ENCODE results near the gene DTNBP1. TPM values are rescaled to one million over a fixed set of nuclear protein-coding genes. Genes with fewer than 3 reads are reported as not detected.

Gene DTNBP1
- total RNA-seq, 1 experiment from 2014 or later = 13.5 TPM

DNA sequence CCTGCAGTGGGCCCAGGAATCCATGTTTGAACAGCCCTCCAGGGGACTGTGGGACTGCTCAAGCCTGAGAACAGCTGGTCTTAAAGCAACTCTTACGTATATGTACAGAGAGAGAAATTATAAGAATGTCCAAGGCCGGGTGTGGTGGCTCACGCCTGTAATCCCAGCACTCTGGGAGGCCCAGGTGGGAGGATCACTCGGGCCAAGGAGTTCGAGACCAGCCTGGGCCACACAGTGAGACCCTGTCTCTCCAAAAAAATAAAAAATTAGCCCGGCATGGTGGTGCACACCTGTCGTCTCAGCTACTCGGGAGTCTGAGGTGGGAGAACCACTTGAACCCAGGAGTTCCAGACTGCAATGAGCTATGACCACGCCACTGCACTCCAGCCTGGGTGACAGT lies 134.0 kb downstream of the DTNBP1 start:
- no TSS peak for BruUV-seq (replicated peaks)
- intact Hi-C loops (cut with micrococcal nuclease) = no loop called here

DNA sequence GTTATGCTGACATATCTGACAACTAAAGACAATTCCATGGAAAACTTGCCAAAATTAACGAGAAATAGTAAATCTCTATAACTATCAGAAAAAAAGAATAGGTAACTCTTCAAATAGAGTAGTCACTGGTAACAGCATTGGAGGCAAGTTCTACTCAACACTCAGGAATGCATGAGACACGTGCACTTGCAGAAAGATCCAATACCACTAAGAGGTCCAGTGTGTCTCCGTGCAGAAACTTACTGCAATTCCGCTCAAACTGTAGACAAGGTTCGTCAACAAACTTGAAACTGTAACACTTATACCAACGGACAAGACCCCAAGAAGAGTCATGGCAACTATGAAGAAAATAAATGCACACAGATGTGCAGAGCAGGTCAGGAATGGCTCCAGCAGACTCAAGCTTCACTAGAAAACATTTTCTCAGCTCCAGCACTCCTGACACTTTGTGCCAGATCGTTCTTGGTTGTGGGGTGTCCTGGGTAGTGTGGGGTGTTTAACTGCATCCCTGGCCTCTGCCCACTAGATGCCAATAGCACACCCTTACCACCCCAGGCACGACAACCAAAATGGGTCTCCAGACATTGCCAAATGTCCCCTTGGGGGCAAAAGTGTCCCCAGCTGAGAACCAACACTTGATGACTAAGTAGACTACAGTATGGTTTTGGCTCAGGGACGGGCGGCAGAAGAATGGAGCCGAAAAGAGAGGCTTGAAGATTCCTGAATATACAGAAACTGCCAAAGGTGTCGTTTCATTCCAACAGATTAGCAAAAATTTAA lies 134.8 kb downstream of the DTNBP1 start:
- Mint-ChIP-seq H3K4me1 (ENCODE audit: insufficient read depth, unreplicated experiment) (peaks cover 6% of the 10 kb centered on the region), H3K9me3 (ENCODE audit: unreplicated experiment) (no peaks in the 10 kb centered on the region), H3K36me3 (ENCODE audit: insufficient read depth, unreplicated experiment) (peaks cover 30% of the 10 kb centered on the region), H3K4me3 (ENCODE audit: unreplicated experiment) (no peak overlapping the region), H3K27me3 (ENCODE audit: insufficient read depth, unreplicated experiment) (no peaks in the 10 kb centered on the region), H3K27ac (ENCODE audit: low read depth, unreplicated experiment) (peak overlapping the region; percentile 31)
- no peak for DNase-seq (ENCODE audit: unreplicated experiment)
- ChIA-PET CTCF (interaction anchor here (0.6 kb wide), 1 partner anchor 746 kb away, joined by 3 read pairs; no protein-coding TSS in a partner anchor), POLR2A (interaction anchor here (1.3 kb wide), 1 partner anchor 57 kb away, joined by 3 read pairs; no protein-coding TSS in a partner anchor)
- TF ChIP-seq, protein P1, sequence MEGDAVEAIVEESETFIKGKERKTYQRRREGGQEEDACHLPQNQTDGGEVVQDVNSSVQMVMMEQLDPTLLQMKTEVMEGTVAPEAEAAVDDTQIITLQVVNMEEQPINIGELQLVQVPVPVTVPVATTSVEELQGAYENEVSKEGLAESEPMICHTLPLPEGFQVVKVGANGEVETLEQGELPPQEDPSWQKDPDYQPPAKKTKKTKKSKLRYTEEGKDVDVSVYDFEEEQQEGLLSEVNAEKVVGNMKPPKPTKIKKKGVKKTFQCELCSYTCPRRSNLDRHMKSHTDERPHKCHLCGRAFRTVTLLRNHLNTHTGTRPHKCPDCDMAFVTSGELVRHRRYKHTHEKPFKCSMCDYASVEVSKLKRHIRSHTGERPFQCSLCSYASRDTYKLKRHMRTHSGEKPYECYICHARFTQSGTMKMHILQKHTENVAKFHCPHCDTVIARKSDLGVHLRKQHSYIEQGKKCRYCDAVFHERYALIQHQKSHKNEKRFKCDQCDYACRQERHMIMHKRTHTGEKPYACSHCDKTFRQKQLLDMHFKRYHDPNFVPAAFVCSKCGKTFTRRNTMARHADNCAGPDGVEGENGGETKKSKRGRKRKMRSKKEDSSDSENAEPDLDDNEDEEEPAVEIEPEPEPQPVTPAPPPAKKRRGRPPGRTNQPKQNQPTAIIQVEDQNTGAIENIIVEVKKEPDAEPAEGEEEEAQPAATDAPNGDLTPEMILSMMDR (IDR thresholded peaks at IDR 0.05; ENCODE audit: unreplicated experiment) = no peak
- intact Hi-C loops (cut with micrococcal nuclease) = no loop called here
- BruUV-seq (replicated peaks) = no TSS peak

More for the DNA sequence above, 134.0 kb downstream of the DTNBP1 start:
- H3K9me3 Mint-ChIP-seq (ENCODE audit: unreplicated experiment) = no peaks in the 10 kb centered on the region
- DNase-seq (ENCODE audit: unreplicated experiment) = no peak
- CTCF ChIA-PET = no interaction called here
- H3K27me3 Mint-ChIP-seq (ENCODE audit: insufficient read depth, unreplicated experiment) = no peaks in the 10 kb centered on the region
- peaks cover 21% of the 10 kb centered on the region for H3K36me3 Mint-ChIP-seq (ENCODE audit: insufficient read depth, unreplicated experiment)
- H3K4me3 Mint-ChIP-seq (ENCODE audit: unreplicated experiment) = no peak overlapping the region
- POLR2A ChIA-PET = no interaction called here
- peaks cover 11% of the 10 kb centered on the region for H3K4me1 Mint-ChIP-seq (ENCODE audit: insufficient read depth, unreplicated experiment)
- TF ChIP-seq, protein P1 (IDR thresholded peaks at IDR 0.05; ENCODE audit: unreplicated experiment) = no peak
- peak overlapping the region; percentile 31 for H3K27ac Mint-ChIP-seq (ENCODE audit: low read depth, unreplicated experiment)

DNA sequence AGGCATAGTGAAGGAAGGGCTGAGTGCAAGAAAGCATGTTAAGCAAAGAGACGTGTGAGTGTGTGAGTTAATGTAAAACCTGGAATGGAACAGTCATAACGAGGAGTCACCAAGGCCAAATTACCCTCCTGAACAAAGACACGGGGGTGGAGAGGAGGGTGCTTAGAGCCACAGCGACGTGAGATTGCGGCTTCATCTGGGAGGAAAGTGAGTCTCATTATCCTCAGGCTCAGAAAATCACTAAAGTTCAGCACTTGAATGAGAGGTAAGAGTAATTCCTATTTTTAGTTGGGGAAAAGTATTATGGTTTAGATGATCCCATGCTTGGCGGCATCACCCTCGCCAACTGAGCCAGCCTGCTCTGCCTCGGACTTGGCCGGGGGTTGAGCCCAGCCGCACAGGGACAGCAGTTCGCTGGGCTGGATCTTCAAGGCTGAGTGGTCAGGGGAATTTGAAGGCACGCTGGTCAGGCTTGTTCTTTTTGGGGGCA lies 136.6 kb downstream of the DTNBP1 start:
- no peak overlapping the region for H3K4me3 Mint-ChIP-seq (ENCODE audit: unreplicated experiment)
- no peaks in the 10 kb centered on the region for H3K27me3 Mint-ChIP-seq (ENCODE audit: insufficient read depth, unreplicated experiment)
- H3K27ac Mint-ChIP-seq (ENCODE audit: low read depth, unreplicated experiment) = no peak overlapping the region
- no peak for DNase-seq (ENCODE audit: unreplicated experiment)
- TF ChIP-seq, protein P1 (IDR thresholded peaks at IDR 0.05; ENCODE audit: unreplicated experiment) = no peak
- H3K36me3 Mint-ChIP-seq (ENCODE audit: insufficient read depth, unreplicated experiment) = peaks cover 41% of the 10 kb centered on the region
- H3K4me1 Mint-ChIP-seq (ENCODE audit: insufficient read depth, unreplicated experiment) = peaks cover 6% of the 10 kb centered on the region
- ChIA-PET CTCF (no interaction called here), POLR2A (interaction anchor here (0.5 kb wide), 1 partner anchor 83 kb away, joined by 4 read pairs; no protein-coding TSS in a partner anchor)
- no TSS peak for BruUV-seq (replicated peaks)
- intact Hi-C loops (cut with micrococcal nuclease) = no loop called here
- no peaks in the 10 kb centered on the region for H3K9me3 Mint-ChIP-seq (ENCODE audit: unreplicated experiment)

DNA sequence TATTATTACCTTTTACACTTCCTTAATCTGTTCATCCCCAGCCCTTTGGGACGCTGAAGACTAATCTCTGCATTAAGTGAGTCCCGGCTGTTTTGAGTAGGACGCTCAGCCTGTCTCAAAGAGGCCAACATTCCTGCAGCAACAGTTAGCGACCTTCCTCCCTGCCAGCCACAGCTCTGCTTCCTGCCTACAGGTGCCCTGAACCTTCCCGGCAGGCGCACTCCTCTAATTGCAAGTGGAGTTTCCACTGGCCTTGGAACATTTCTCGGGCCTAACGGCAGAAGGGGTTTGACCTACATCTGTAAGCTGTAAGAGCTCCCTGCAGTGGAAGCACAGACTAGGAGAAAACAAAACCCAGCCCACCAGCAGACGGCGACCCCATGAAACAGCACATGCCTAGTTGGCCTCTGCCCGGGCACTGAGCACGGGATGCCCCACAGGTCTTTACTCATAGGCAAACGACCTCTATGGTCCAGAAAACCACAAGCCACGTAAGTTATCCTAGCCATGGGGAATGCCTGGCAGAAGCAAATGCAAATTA lies 137.9 kb downstream of the DTNBP1 start:
- no peak overlapping the region for H3K4me3 Mint-ChIP-seq (ENCODE audit: unreplicated experiment)
- intact Hi-C loops (cut with micrococcal nuclease) = no loop called here
- no peaks in the 10 kb centered on the region for H3K27me3 Mint-ChIP-seq (ENCODE audit: insufficient read depth, unreplicated experiment)
- no TSS peak for BruUV-seq (replicated peaks)
- peaks cover 41% of the 10 kb centered on the region for H3K36me3 Mint-ChIP-seq (ENCODE audit: insufficient read depth, unreplicated experiment)
- no peak for DNase-seq (ENCODE audit: unreplicated experiment)
- no peaks in the 10 kb centered on the region for H3K9me3 Mint-ChIP-seq (ENCODE audit: unreplicated experiment)
- TF ChIP-seq, protein P1 (IDR thresholded peaks at IDR 0.05; ENCODE audit: unreplicated experiment) = no peak
- ChIA-PET POLR2A (interaction anchor here (0.6 kb wide), 1 partner anchor 658 kb away, joined by 3 read pairs; no protein-coding TSS in a partner anchor), CTCF (no interaction called here)
- H3K27ac Mint-ChIP-seq (ENCODE audit: low read depth, unreplicated experiment) = no peak overlapping the region
- H3K4me1 Mint-ChIP-seq (ENCODE audit: insufficient read depth, unreplicated experiment) = peaks cover 6% of the 10 kb centered on the region
